GM23338 (cell line): ENCODE results near the gene DYNLT4.

Experiments used
- CREB1 ChIP-seq: fragments of 250-450 bp; sonication (Bioruptor Pico); IDR thresholded peaks from 2 replicates; pipeline ENCODE4 v1.5.0; 2020; ENCODE audit warnings: low read depth, mild to moderate bottlenecking, moderate library complexity
- CTCF ChIP-seq, 2 experiments: fragments of 200-600 bp in 1 of 2; sonication (generic) in 1 of 2; conservative IDR thresholded peaks; 2 replicates each; pipeline versions ENCODE4 v1.5.1 to v1.6.1; 2016 to 2017; ENCODE audit warnings: antibody characterized with exemption in 2 of 2, low read depth in 2 of 2, mild to moderate bottlenecking in 2 of 2, moderate library complexity in 1 of 2
- ETS1 ChIP-seq: IDR thresholded peaks from 2 replicates; pipeline ENCODE4 v1.6.1; 2016; ENCODE audit warnings: antibody characterized with exemption
- EZH2 ChIP-seq: fragments of 200-600 bp; sonication (generic); IDR thresholded peaks from one replicate; pipeline ENCODE4 v1.8.0; 2017; ENCODE audit warnings: antibody characterized with exemption, mild to moderate bottlenecking, low read depth; ENCODE audit not compliant: unreplicated experiment
- EZH2phosphoT487 ChIP-seq: fragments of 200-600 bp; sonication (generic); IDR thresholded peaks from one replicate; pipeline ENCODE4 v1.8.1; 2018; ENCODE audit warnings: antibody characterized with exemption; ENCODE audit not compliant: unreplicated experiment
- JUNB ChIP-seq: IDR thresholded peaks from one replicate; pipeline ENCODE4 v1.6.1; 2016; ENCODE audit warnings: antibody characterized with exemption; ENCODE audit not compliant: unreplicated experiment
- NANOG ChIP-seq: IDR thresholded peaks from 2 replicates; pipeline ENCODE4 v1.6.1; 2016; ENCODE audit warnings: antibody characterized with exemption, borderline replicate concordance
- POLR2AphosphoS5 ChIP-seq: IDR thresholded peaks from 2 replicates; pipeline ENCODE4 v1.6.1; 2016; ENCODE audit warnings: antibody characterized with exemption, low read depth
- REST ChIP-seq: IDR thresholded peaks from one replicate; pipeline ENCODE4 v1.6.1; 2018; ENCODE audit warnings: antibody characterized with exemption; ENCODE audit not compliant: unreplicated experiment
- STAT1 ChIP-seq: IDR thresholded peaks from one replicate; pipeline ENCODE4 v1.6.1; 2016; ENCODE audit warnings: antibody characterized with exemption; ENCODE audit not compliant: unreplicated experiment
- ZNF114 ChIP-seq: fragments of 250-450 bp; sonication (Bioruptor Pico); IDR thresholded peaks from 2 replicates; pipeline ENCODE4 v1.5.0; 2020; ENCODE audit warnings: mild to moderate bottlenecking, moderate library complexity

GRCh38 chr1:44855742-44856141 lies 48.6 kb upstream of the DYNLT4 start:
- TF ChIP-seq CTCF (conservative IDR thresholded peaks at IDR 0.05; ENCODE audit: low read depth in 2 of 2) (no peak), STAT1 (no peak), CREB1 (CRISPR knock-in tag) (no peak), POLR2AphosphoS5 (no peak), REST (no peak), EZH2phosphoT487 (no peak), EZH2 (no peak), JUNB (no peak), ZNF114 (CRISPR knock-in tag) (no peak), ETS1 (no peak), NANOG (no peak)
